ENCODE measurements around the gene ERC2. TPM values are rescaled to one million over a fixed set of nuclear protein-coding genes. Genes with fewer than 3 reads are reported as not detected.

Gene ERC2
- total and polyA plus RNA-seq, 2 donors (not counting 3 experiments of a cell fraction or from before 2014, with no cell fraction given), result 5.6 to 15.5 TPM

DNA sequence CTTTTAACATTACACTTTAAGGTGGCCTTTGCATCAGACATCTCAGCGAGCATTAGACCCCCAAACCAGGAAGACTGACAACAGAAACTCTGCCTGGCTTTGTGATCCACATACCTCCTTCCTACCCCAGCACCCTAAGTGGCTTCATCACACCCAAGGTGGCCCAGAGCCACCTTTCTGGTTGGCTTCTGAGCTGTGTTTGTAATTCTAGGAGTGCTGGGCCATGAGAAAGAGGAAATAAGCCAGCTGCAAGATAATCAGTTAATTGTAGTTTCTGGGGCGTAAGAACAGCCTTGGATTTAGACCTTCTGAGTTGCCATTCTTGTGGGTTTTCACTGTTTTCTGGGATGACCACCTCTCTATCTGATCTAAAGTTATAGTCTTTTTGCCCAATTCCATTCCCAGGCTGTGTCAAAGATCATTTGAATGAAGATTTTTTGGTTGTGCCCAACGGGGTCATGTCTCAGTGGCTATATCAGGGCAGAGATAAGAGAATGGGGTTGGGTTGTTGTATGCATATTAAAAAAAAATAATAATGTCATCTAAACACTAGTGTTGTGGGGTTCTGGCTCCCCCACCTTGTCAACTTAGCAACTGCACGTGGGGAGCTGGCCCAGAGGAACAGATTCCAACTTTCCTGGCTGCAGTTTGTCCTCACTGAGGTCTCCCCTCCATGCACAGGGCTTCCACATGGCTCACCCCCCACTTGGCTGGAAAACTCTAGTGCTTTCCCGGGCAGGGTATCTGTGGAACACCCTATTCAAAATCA lies 746.4 kb downstream of the ERC2 start:
- Histone ChIP-seq H3K36me3 (ENCODE audit: control insufficient read depth in 2 of 2, extremely low read depth in 1 of 2, insufficient read depth in 2 of 2, low read length in 2 of 2) (no peaks in the 10 kb centered on the region), H4K20me1 (replicated peaks; ENCODE audit: control insufficient read depth, extremely low read depth, insufficient read depth, low read length) (no peaks in the 10 kb centered on the region), H3K4me2 (ENCODE audit: insufficient read depth, low read length) (no peak overlapping the region), H3K9ac (replicated peaks; ENCODE audit: extremely low read depth, insufficient read depth, low read length) (no peak overlapping the region), H3K4me3 (replicated peaks in 1 of 3; ENCODE audit: insufficient read depth in 1 of 3, low read depth in 1 of 3, low read length in 3 of 3) (no peak overlapping the region), H3K79me2 (ENCODE audit: control insufficient read depth, insufficient read depth, low read length) (no peaks in the 10 kb centered on the region), H3K9me1 (replicated peaks; ENCODE audit: control insufficient read depth, extremely low read depth, insufficient read depth, low read length) (no peaks in the 10 kb centered on the region), H3K27ac (ENCODE audit: insufficient read depth, low read depth, low read length) (no peak overlapping the region), H3K4me1 (ENCODE audit: control insufficient read depth, extremely low read depth, insufficient read depth, low read length) (no peaks in the 10 kb centered on the region), H2AFZ (ENCODE audit: low read depth, low read length) (no peak overlapping the region), H3K9me3 (replicated peaks; ENCODE audit: control insufficient read depth, insufficient read depth, low read length) (no peaks in the 10 kb centered on the region), H3K27me3 (ENCODE audit: control insufficient read depth in 2 of 2, insufficient read depth in 2 of 2, low read length in 2 of 2) (no peaks in the 10 kb centered on the region)
- ChIA-PET POLR2A (no interaction called here), CTCF (interaction anchor here (0.6 to 2.8 kb wide), 5 partner anchors 234 to 1293 kb away, joined by 3 to 13 read pairs (median 4); partner anchors contain the start of gene WNT5A)
- DNase-seq (ENCODE audit: low read depth, low spot score) (no peak), FAIRE-seq (no peak)
- intact Hi-C loops (cut with micrococcal nuclease) (loop anchor here (1.0 kb wide), 1 partner anchor 237 kb away; no protein-coding TSS in a partner anchor), dilution Hi-C loops (cut with MboI; ENCODE audit: extremely low pct_ligation_motif_present, low sequenced_read_pairs) (no loop called here)
- no TSS peak for BruUV-seq (replicated peaks)
- TF ChIP-seq FOS (IDR thresholded peaks at IDR 0.05; ENCODE audit: borderline replicate concordance, insufficient read depth, low read length), result no peak
- TF ChIP-seq, protein P1, sequence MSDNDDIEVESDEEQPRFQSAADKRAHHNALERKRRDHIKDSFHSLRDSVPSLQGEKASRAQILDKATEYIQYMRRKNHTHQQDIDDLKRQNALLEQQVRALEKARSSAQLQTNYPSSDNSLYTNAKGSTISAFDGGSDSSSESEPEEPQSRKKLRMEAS (IDR thresholded peaks at IDR 0.05; ENCODE audit: insufficient read depth, insufficient read length), result no peak
- TF ChIP-seq, protein P2, sequence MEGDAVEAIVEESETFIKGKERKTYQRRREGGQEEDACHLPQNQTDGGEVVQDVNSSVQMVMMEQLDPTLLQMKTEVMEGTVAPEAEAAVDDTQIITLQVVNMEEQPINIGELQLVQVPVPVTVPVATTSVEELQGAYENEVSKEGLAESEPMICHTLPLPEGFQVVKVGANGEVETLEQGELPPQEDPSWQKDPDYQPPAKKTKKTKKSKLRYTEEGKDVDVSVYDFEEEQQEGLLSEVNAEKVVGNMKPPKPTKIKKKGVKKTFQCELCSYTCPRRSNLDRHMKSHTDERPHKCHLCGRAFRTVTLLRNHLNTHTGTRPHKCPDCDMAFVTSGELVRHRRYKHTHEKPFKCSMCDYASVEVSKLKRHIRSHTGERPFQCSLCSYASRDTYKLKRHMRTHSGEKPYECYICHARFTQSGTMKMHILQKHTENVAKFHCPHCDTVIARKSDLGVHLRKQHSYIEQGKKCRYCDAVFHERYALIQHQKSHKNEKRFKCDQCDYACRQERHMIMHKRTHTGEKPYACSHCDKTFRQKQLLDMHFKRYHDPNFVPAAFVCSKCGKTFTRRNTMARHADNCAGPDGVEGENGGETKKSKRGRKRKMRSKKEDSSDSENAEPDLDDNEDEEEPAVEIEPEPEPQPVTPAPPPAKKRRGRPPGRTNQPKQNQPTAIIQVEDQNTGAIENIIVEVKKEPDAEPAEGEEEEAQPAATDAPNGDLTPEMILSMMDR (IDR thresholded peaks at IDR 0.05; ENCODE audit: extremely low read depth in 1 of 2, insufficient read depth in 1 of 2, low read depth in 1 of 2, low read length in 2 of 2), result no peak
- no peak for TF ChIP-seq MYC (IDR thresholded peaks at IDR 0.05; ENCODE audit: low read depth, low read length)
- TF ChIP-seq POLR2AphosphoS5 (IDR thresholded peaks at IDR 0.05; ENCODE audit: insufficient read depth, low read depth, low read length), result no peak
- no peak for TF ChIP-seq JUN (IDR thresholded peaks at IDR 0.05; ENCODE audit: borderline replicate concordance, insufficient read depth, insufficient read length, low read depth)
- TF ChIP-seq GATA2 (IDR thresholded peaks at IDR 0.05; ENCODE audit: insufficient read depth, insufficient read length, low read depth, low read length), result no peak
- no peak for TF ChIP-seq POLR2A (IDR thresholded peaks at IDR 0.05; ENCODE audit: low read depth, low read length)
- no peak for TF ChIP-seq EZH2 (IDR thresholded peaks at IDR 0.05; ENCODE audit: borderline replicate concordance, low read depth, low read length, severe bottlenecking)
